ENCODE results near the gene CCSER1. TPM values are rescaled to one million over a fixed set of nuclear protein-coding genes. Genes with fewer than 3 reads are reported as not detected.

CCSER1 gene
- polyA plus RNA-seq, 3 donors, result 0.09 to 0.75 (median 0.13) TPM

- no peaks in the 10 kb centered on the region for H3K36me3 Mint-ChIP-seq
- no peak overlapping the region for H2AFZ ChIP-seq (ENCODE audit: insufficient read depth, low read depth, low read length, poor library complexity, severe bottlenecking)
- H3K27ac Mint-ChIP-seq, result no peak overlapping the region
Observed at GRCh38 chr4:91025241-91026148, 898.3 kb downstream of the CCSER1 start.

GRCh38 chr4:91028228-91028627 is 901.0 kb downstream of the CCSER1 start:
- Histone ChIP-seq H3K79me2 (ENCODE audit: insufficient read depth, low read length) (no peaks in the 10 kb centered on the region), H2AFZ (ENCODE audit: insufficient read depth, low read depth, low read length, poor library complexity, severe bottlenecking) (no peak overlapping the region), H3K9me3 (replicated peaks in 1 of 2; ENCODE audit: control insufficient read depth in 1 of 2, insufficient read depth in 1 of 2, low read length in 2 of 2) (no peaks in the 10 kb centered on the region), H3K27me3 (ENCODE audit: control insufficient read depth in 2 of 2, insufficient read depth in 2 of 2, low read length in 2 of 2) (no peaks in the 10 kb centered on the region), H4K20me1 (ENCODE audit: insufficient read depth, low read length) (no peaks in the 10 kb centered on the region), H3K4me2 (replicated peaks; ENCODE audit: extremely low read depth, low read length, poor library complexity, severe bottlenecking) (no peak overlapping the region), H3K27ac (ENCODE audit: low read depth in 1 of 2, low read length in 2 of 2) (no peak overlapping the region), H3K9ac (ENCODE audit: insufficient read depth, low read length, poor library complexity, severe bottlenecking) (no peak overlapping the region), H3K36me3 (replicated peaks in 1 of 2; ENCODE audit: control insufficient read depth in 1 of 2, insufficient read depth in 2 of 2, low read length in 2 of 2) (no peaks in the 10 kb centered on the region), H3K4me3 (replicated peaks in 1 of 3; ENCODE audit: low read depth in 2 of 3, low read length in 3 of 3) (no peak overlapping the region), H3K4me1 (ENCODE audit: control insufficient read depth in 1 of 2, insufficient read depth in 2 of 2, low read length in 2 of 2) (no peaks in the 10 kb centered on the region)
- Mint-ChIP-seq H3K4me3 (no peak overlapping the region), H3K4me1 (no peaks in the 10 kb centered on the region), H3K27me3 (ENCODE audit: low read depth in 3 of 3) (no peaks in the 10 kb centered on the region), H3K9me3 (no peaks in the 10 kb centered on the region), H3K36me3 (no peaks in the 10 kb centered on the region), H3K27ac (no peak overlapping the region)
- no peak for TF ChIP-seq CTCF (IDR thresholded peaks at IDR 0.05)
- intact Hi-C loops (cut with micrococcal nuclease), result no loop called here
- DNase-seq, result no peak
- WGBS (ENCODE audit: insufficient coverage), result no CpG with 5 or more reads among the region's 1 CpG

More at GRCh38 chr4:91025241-91026148, 898.3 kb downstream of the CCSER1 start:
- no peaks in the 10 kb centered on the region for H3K36me3 ChIP-seq (replicated peaks in 1 of 2; ENCODE audit: control insufficient read depth in 1 of 2, insufficient read depth in 2 of 2, low read length in 2 of 2)
- TF ChIP-seq CTCF (IDR thresholded peaks at IDR 0.05), result no peak
- Mint-ChIP-seq H3K27me3 (ENCODE audit: low read depth in 3 of 3) (no peaks in the 10 kb centered on the region), H3K9me3 (peaks cover 0 to 4% (median under 1%) of the 10 kb centered on the region in 7 donors), H3K4me3 (no peak overlapping the region), H3K4me1 (no peaks in the 10 kb centered on the region)
- H3K4me1 ChIP-seq (ENCODE audit: control insufficient read depth in 1 of 2, insufficient read depth in 2 of 2, low read length in 2 of 2), result no peaks in the 10 kb centered on the region
- H3K4me3 ChIP-seq (replicated peaks in 1 of 3; ENCODE audit: low read depth in 2 of 3, low read length in 3 of 3), result no peak overlapping the region
- no peak for DNase-seq
- no peak overlapping the region for H3K27ac ChIP-seq (ENCODE audit: low read depth in 1 of 2, low read length in 2 of 2)
- no peaks in the 10 kb centered on the region for H3K79me2 ChIP-seq (ENCODE audit: insufficient read depth, low read length)
- H4K20me1 ChIP-seq (ENCODE audit: insufficient read depth, low read length), result no peaks in the 10 kb centered on the region
- intact Hi-C loops (cut with micrococcal nuclease), result no loop called here
- H3K9me3 ChIP-seq (replicated peaks in 1 of 2; ENCODE audit: control insufficient read depth in 1 of 2, insufficient read depth in 1 of 2, low read length in 2 of 2), result no peaks in the 10 kb centered on the region
- H3K9ac ChIP-seq (ENCODE audit: insufficient read depth, low read length, poor library complexity, severe bottlenecking), result no peak overlapping the region
- no peak overlapping the region for H3K4me2 ChIP-seq (replicated peaks; ENCODE audit: extremely low read depth, low read length, poor library complexity, severe bottlenecking)
- no peaks in the 10 kb centered on the region for H3K27me3 ChIP-seq (ENCODE audit: control insufficient read depth in 2 of 2, insufficient read depth in 2 of 2, low read length in 2 of 2)

Data from CD14-positive monocyte (primary cell).